A549 (cell line): ENCODE data around the gene RPTOR.

Experiments
- EHMT2 ChIP-seq: fragments of 200-600 bp; sonication (generic); IDR thresholded peaks from 2 replicates; pipeline ENCODE4 v1.6.1; 2016; ENCODE audit warnings: antibody characterized with exemption, low read depth, mild to moderate bottlenecking, moderate library complexity
- HDAC2 ChIP-seq: fragments of 200-600 bp; sonication (generic); IDR thresholded peaks from 2 replicates; pipeline ENCODE4 v1.6.1; 2016
- HOXA7 ChIP-seq: fragments of 250-450 bp; sonication (Bioruptor Pico); IDR thresholded peaks from 2 replicates; pipeline ENCODE4 v1.5.0; 2020; ENCODE audit warnings: mild to moderate bottlenecking, moderate library complexity
- KDM1A ChIP-seq: fragments of 200-600 bp; sonication (generic); IDR thresholded peaks from 2 replicates; pipeline ENCODE4 v1.6.1; 2016; ENCODE audit warnings: low read depth, mild to moderate bottlenecking
- MAFK ChIP-seq: fragments of 450-650 bp; IDR thresholded peaks from 2 replicates; pipeline ENCODE4 v1.6.1; 2014; ENCODE audit not compliant: partially characterized antibody
- MAZ ChIP-seq: fragments of 150-350 bp; IDR thresholded peaks from 2 replicates; pipeline ENCODE4 v1.6.1; 2014; ENCODE audit warnings: antibody characterized with exemption, low read depth, low read length, borderline replicate concordance
- MYC ChIP-seq: IDR thresholded peaks from 2 replicates; pipeline ENCODE4 v1.6.1; 2012; ENCODE audit warnings: mild to moderate bottlenecking, inconsistent platforms, low read length, improper control_type of control experiment, borderline replicate concordance
- POLR2A ChIP-seq: IDR thresholded peaks from 2 replicates; pipeline ENCODE4 v1.6.1; 2012; ENCODE audit warnings: mild to moderate bottlenecking, low read length
- RAD21 ChIP-seq, 2 experiments: fragments of >200 bp in 1 of 2; sonication (Bioruptor Twin) in 1 of 2; formaldehyde crosslinking in 1 of 2; IDR thresholded peaks in 1 of 2; conservative IDR thresholded peaks in 1 of 2; 2 replicates in 1 of 2; 3 replicates in 1 of 2; pipeline ENCODE4 v1.6.1; 2012 to 2018; ENCODE audit warnings: inconsistent platforms in 1 of 2
- RFX5 ChIP-seq: fragments of 450-650 bp; IDR thresholded peaks from 2 replicates; pipeline ENCODE4 v1.7.1; 2014; ENCODE audit warnings: antibody characterized with exemption, mild to moderate bottlenecking, moderate library complexity
- TF ChIP-seq, protein P1 (sequence below): IDR thresholded peaks from 2 replicates; pipeline ENCODE4 v1.6.1; 2012
- TF ChIP-seq, protein P2 (sequence below): fragments of >200 bp; sonication (Bioruptor Twin); formaldehyde crosslinking; IDR thresholded peaks from 3 replicates; pipeline ENCODE4 v1.5.1; 2016

DNA sequence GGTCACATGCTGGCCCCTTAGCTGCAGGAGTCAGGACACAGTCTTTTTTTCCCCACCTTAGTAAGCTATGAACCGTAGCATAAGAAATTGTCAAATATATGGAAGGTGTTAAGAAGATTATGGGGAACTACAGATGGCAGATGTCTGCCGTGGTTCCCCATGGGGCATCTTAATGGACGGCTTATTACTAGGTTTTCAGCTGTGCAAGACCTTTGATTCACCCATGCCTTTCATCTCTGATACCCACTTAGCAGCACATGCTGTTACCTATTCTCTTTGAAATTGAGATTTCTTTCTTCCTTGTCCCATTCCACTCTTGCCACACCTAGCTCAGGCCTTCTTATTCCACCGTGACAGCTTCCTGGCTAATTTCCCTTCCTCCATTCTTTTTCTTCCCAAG is 70.7 kb downstream of the RPTOR start:
- TF ChIP-seq EHMT2 (no peak), POLR2A (no peak), RFX5 (no peak), RAD21 (conservative IDR thresholded peaks at IDR 0.05 in 1 of 2, IDR thresholded peaks at IDR 0.05 in 1 of 2) (no peak), MAFK (no peak), MAZ (no peak), HDAC2 (no peak), KDM1A (no peak), HOXA7 (CRISPR knock-in tag) (no peak), MYC (no peak)
- TF ChIP-seq, protein P1, sequence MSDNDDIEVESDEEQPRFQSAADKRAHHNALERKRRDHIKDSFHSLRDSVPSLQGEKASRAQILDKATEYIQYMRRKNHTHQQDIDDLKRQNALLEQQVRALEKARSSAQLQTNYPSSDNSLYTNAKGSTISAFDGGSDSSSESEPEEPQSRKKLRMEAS, result no peak
- TF ChIP-seq, protein P2, sequence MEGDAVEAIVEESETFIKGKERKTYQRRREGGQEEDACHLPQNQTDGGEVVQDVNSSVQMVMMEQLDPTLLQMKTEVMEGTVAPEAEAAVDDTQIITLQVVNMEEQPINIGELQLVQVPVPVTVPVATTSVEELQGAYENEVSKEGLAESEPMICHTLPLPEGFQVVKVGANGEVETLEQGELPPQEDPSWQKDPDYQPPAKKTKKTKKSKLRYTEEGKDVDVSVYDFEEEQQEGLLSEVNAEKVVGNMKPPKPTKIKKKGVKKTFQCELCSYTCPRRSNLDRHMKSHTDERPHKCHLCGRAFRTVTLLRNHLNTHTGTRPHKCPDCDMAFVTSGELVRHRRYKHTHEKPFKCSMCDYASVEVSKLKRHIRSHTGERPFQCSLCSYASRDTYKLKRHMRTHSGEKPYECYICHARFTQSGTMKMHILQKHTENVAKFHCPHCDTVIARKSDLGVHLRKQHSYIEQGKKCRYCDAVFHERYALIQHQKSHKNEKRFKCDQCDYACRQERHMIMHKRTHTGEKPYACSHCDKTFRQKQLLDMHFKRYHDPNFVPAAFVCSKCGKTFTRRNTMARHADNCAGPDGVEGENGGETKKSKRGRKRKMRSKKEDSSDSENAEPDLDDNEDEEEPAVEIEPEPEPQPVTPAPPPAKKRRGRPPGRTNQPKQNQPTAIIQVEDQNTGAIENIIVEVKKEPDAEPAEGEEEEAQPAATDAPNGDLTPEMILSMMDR, result no peak
